IPS-15b (cell line): ENCODE data around the gene PLA2G2F.

Experiments used
- H3K27me3 ChIP-seq: one replicate; pipeline ENCODE4 v1.6.1; 2013; ENCODE audit warnings: low read length; ENCODE audit not compliant: control insufficient read depth, insufficient read depth
- H3K36me3 ChIP-seq: one replicate; pipeline ENCODE4 v1.6.1; 2013; ENCODE audit warnings: low read length; ENCODE audit not compliant: control insufficient read depth, insufficient read depth
- H3K4me1 ChIP-seq: one replicate; pipeline ENCODE4 v1.6.1; 2013; ENCODE audit warnings: mild to moderate bottlenecking, low read length; ENCODE audit not compliant: control insufficient read depth, insufficient read depth
- H3K4me3 ChIP-seq: one replicate; pipeline ENCODE4 v1.5.1; 2013; ENCODE audit warnings: low read depth, low read length
- H3K9ac ChIP-seq: one replicate; pipeline ENCODE4 v1.6.1; 2013; ENCODE audit warnings: low read depth, mild to moderate bottlenecking, low read length
- H3K9me3 ChIP-seq: one replicate; pipeline ENCODE4 v1.6.1; 2013; ENCODE audit warnings: mild to moderate bottlenecking, low read length; ENCODE audit not compliant: control insufficient read depth, insufficient read depth

The PLA2G2F gene

DNA sequence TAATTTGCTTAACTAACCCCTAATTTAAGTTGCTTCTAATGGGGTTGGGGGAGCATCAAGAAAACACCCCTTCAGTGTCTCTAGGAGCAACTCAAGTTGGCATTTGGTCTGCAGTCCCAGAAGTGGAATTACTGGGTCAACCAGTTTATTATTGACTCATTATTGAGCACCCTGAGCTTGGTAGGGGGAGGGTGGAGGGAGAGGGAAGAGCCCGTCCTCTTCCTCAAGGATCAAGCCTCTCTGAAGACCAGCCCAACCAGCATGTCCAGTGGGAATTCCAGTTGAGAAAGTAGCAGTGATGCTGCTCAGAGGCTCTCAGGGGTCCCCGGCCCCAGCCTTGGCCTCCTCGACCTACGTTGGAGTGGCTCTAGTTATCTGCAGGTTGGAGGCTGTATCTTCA, 2.1 kb upstream of the PLA2G2F start:
- Histone ChIP-seq H3K4me1 (no peaks in the 10 kb centered on the region), H3K27me3 (no peaks in the 10 kb centered on the region), H3K36me3 (no peaks in the 10 kb centered on the region), H3K9me3 (no peaks in the 10 kb centered on the region), H3K9ac (no peak overlapping the region), H3K4me3 (no peak overlapping the region)

DNA sequence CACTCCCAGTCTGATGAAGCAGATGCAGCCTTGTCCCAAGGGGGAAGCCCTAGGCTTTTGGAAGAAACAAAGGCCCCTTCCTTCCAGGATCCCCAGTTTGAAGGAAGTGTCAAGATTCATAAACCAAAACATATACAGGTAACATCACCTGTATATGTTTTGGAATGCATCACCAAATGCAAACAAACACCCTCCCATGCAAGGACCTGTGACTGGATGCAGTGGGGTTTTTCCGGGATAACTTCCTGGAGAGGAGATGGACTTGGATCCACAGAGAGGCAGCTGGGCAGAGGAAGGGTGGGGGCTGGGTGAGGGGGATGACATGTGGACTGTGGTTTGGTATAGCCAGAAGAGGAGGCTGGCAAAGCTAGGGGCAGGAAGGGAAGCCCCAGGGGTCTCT, 1.5 kb upstream of the PLA2G2F start:
- no peaks in the 10 kb centered on the region for H3K36me3 ChIP-seq
- no peak overlapping the region for H3K9ac ChIP-seq
- H3K4me3 ChIP-seq, result no peak overlapping the region
- no peaks in the 10 kb centered on the region for H3K27me3 ChIP-seq
- H3K4me1 ChIP-seq, result no peaks in the 10 kb centered on the region
- no peaks in the 10 kb centered on the region for H3K9me3 ChIP-seq

DNA sequence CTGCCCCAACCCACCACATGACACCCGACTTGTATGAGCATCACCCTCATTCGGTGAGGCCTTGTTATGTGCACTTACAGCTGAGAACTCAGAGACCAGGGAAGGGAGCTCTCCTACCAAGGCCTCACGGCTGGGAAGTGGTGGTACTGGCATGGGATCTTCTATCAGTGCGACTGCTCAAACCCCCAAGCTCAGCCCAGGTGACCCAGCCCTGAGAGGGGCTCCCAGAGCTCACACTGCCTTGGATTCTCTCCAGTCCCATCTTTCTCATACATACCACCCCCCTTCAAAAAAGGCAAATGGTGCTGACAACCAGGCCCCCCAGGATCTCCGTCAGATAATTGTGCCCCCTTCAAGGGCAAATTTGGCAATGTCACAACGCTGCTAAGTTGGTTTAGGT, 777 bp upstream of the PLA2G2F start:
- no peak overlapping the region for H3K9ac ChIP-seq
- H3K4me3 ChIP-seq, result no peak overlapping the region
- no peaks in the 10 kb centered on the region for H3K27me3 ChIP-seq
- H3K4me1 ChIP-seq, result no peaks in the 10 kb centered on the region
- H3K9me3 ChIP-seq, result no peaks in the 10 kb centered on the region
- H3K36me3 ChIP-seq, result no peaks in the 10 kb centered on the region

- no peaks in the 10 kb centered on the region for H3K27me3 ChIP-seq
- H3K4me3 ChIP-seq, result no peak overlapping the region
- H3K4me1 ChIP-seq, result no peaks in the 10 kb centered on the region
- no peaks in the 10 kb centered on the region for H3K9me3 ChIP-seq
- no peaks in the 10 kb centered on the region for H3K36me3 ChIP-seq
- H3K9ac ChIP-seq, result no peak overlapping the region
Measured at GRCh38 chr1:20139776-20140612, 871 bp downstream of the PLA2G2F start.

DNA sequence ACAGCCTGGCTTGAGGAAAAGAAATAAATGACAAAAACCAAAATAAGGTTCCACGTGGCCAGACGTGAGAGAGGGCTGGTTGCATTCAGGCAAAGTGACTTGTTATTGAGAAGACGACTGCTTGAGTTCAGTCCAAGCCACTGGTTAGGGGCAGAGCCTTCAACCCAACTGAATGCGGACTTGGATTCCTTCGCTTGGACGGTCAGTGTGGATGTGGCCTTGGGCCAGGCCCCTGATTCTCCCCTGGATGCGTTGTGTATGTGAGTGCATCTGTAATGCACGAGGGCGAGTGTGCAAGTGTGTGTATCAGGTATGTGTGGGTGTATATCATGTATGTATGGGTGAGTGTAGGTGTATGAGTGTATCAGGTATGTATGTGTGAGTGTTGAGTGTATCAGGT, 1.9 kb downstream of the PLA2G2F start:
- no peaks in the 10 kb centered on the region for H3K27me3 ChIP-seq
- no peak overlapping the region for H3K9ac ChIP-seq
- H3K4me3 ChIP-seq, result no peak overlapping the region
- no peaks in the 10 kb centered on the region for H3K4me1 ChIP-seq
- no peaks in the 10 kb centered on the region for H3K9me3 ChIP-seq
- H3K36me3 ChIP-seq, result no peaks in the 10 kb centered on the region

DNA sequence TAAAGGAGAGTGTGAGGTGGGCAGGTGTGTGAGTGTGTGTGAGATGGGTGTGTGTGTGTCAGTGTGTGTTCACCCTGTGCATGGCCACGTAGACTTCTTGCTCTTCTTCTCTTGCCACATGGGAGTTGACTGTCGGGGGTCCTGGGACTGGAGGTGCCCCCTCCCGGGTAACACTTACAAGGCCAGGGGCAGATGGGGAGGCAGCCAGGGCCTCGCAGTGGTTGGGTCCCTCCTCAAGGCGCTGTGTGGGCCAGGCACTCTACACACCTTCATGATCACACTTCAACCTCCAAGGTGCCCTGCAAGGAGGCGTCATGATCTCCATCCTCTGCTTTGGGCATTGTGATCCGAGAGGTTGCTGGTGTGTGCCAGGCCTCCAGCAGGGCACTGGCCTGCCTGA, 2.3 kb downstream of the PLA2G2F start:
- Histone ChIP-seq H3K4me3 (no peak overlapping the region), H3K9me3 (no peaks in the 10 kb centered on the region), H3K4me1 (no peaks in the 10 kb centered on the region), H3K9ac (no peak overlapping the region), H3K36me3 (no peaks in the 10 kb centered on the region), H3K27me3 (no peaks in the 10 kb centered on the region)

DNA sequence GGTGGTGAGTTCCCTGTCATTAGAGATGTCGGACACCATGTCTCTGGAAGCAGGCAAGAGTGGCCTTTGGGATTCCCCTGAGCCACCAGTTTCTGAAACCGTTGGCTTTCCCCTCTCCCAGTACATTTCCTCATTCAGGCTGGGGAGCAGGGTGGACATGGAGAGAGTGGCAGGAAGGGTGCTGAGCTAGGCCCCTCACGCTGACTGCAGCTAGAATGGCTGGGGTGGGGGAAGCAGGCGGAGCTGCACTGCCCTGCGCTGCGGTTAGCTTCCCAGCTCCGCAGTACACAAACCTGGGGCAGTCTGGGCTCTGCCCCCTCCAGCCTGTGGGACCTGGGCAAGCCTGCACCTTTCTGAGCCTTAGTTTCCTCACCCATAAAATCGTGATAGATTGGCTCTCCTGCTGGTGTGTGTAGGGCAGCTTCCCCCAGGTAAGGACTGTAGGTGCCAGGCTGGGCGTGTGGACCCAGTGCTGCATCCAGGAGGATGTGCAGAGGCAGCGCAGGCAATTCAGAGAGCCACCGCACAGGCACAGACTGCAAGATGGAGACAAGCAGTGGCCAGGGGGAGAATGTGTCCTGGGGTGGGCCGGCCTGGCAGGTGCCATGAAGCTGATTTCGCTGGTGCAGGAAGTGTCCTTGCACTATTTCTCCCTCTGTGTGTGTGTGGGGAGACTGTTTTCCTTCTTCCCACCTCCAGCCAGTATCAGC, 3.0 kb downstream of the PLA2G2F start:
- H3K4me1 ChIP-seq, result peaks cover 1% of the 10 kb centered on the region
- H3K27me3 ChIP-seq, result no peaks in the 10 kb centered on the region
- H3K9ac ChIP-seq, result no peak overlapping the region

DNA sequence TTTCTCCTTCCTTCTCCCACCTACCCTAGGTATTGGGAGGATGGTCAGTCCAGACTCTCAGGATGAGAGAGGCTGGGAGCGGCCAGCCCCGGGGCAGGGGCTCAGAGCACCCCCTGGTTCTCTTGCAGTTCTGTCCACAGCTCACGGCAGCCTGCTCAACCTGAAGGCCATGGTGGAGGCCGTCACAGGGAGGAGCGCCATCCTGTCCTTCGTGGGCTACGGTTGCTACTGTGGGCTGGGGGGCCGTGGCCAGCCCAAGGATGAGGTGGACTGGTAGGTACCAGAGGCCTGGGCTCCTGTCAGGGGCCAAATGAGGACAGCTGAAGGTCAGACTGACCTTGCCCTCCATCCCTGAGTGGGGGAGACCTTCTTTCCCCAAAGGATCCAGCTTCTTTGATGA, 4.2 kb downstream of the PLA2G2F start:
- no peaks in the 10 kb centered on the region for H3K9me3 ChIP-seq
- H3K4me1 ChIP-seq, result peaks cover 2% of the 10 kb centered on the region
- no peak overlapping the region for H3K4me3 ChIP-seq
- no peaks in the 10 kb centered on the region for H3K36me3 ChIP-seq
- H3K9ac ChIP-seq, result no peak overlapping the region
- no peaks in the 10 kb centered on the region for H3K27me3 ChIP-seq

More for the DNA sequence above, 3.0 kb downstream of the PLA2G2F start:
- Histone ChIP-seq H3K36me3 (no peaks in the 10 kb centered on the region), H3K9me3 (no peaks in the 10 kb centered on the region), H3K4me3 (no peak overlapping the region)

DNA sequence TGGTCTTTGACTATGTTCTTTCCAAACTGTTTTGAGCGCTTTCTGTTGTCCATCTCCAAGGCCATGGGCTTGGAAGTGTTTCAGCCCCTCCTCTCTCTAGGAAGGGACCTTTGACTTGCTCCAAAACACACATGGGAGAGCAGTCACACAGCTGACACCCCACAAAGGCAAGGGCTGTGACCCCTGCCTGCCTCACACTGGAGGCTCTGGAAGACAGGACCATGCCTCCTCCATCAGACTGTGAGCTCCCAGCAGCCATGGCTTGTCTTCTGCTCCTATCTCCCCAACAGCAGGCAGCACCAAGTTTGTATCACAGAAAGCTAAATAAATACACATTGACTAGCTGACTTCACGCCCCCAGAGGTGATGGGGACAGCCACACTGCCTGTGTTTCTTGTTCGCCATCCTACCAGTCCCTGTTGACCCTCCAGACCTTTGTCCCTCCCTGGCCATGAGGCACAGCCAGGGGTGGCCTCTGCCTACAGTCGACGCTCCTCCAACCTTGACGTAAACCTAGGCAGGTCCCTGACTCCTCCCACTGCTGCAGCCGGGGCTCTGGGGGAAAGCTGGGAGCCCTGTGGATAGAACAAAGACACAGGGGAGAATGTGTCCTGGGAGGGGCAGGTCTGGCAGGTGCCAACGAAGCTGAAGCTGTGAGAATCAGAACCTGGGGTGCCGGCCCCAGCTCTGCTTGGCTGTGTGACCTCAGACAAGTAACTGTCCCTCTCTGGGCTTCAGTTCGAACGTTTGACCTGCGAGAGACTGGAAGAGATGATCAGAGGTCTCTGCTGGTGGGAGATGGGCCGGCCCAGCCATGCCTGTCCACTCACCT, 4.8 kb downstream of the PLA2G2F start:
- Histone ChIP-seq H3K36me3 (no peaks in the 10 kb centered on the region), H3K4me3 (no peak overlapping the region), H3K9ac (no peak overlapping the region), H3K4me1 (peaks cover 2% of the 10 kb centered on the region), H3K27me3 (no peaks in the 10 kb centered on the region), H3K9me3 (no peaks in the 10 kb centered on the region)

DNA sequence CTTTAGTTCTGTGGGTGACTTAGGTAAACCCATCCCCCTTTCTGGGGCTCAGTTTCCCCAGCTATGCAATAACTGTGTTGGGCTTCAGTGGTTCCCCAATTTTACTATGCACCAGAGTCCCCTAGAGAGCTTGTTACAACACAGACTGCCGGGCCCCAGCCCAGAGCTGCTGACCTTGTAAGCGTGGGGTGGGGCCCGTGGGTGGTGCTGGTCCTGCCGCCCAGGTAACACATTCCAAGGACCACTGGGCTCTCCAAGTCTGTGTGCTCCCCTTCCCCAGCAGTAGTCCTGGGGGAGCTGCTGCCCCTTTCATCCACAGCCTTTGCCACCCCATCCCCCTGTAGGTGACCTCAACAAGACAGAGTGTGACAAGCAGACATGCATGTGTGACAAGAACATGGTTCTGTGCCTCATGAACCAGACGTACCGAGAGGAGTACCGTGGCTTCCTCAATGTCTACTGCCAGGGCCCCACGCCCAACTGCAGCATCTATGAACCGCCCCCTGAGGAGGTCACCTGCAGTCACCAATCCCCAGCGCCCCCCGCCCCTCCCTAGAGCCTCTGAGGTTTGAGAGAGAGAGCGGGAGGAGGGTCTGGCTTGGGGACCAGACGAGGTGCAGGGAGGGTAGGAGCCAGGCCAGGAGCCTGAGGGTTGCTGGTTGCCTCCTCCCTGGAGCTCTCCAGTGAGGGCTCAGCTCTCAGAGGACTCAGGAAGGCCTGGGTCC, 8.9 kb downstream of the PLA2G2F start:
- Histone ChIP-seq H3K4me1 (peaks cover 9% of the 10 kb centered on the region), H3K9ac (no peak overlapping the region), H3K4me3 (no peak overlapping the region), H3K36me3 (no peaks in the 10 kb centered on the region), H3K27me3 (no peaks in the 10 kb centered on the region), H3K9me3 (no peaks in the 10 kb centered on the region)
